Mesenchymal stem cell (in vitro differentiated cells and primary cell): ENCODE results near the gene THADA.
"Not testable (repeated sequence)": the region's sequence is repeated elsewhere in the genome, so short reads cannot be mapped to it uniquely, and the experiment has no call there.

Experiments
- DNase-seq: peaks from one replicate; pipeline ENCODE4 v3.0.0-alpha.2; 2013
- H2AFZ ChIP-seq: one replicate; pipeline ENCODE4 v1.6.1; 2013; ENCODE audit warnings: low read depth, mild to moderate bottlenecking, control low read depth, inconsistent platforms, low read length, moderate library complexity
- H2AK5ac ChIP-seq: 2 replicates; pipeline ENCODE4 v1.6.1; 2013; ENCODE audit warnings: low read length, moderate library complexity, mild to moderate bottlenecking, inconsistent platforms; ENCODE audit not compliant: severe bottlenecking
- H2BK120ac ChIP-seq: one replicate; pipeline ENCODE4 v1.6.1; 2013; ENCODE audit warnings: low read depth, mild to moderate bottlenecking, inconsistent platforms, low read length, moderate library complexity
- H2BK12ac ChIP-seq, 2 experiments: one replicate each; pipeline ENCODE4 v1.6.1; 2013; ENCODE audit warnings: inconsistent platforms in 2 of 2, low read length in 2 of 2, mild to moderate bottlenecking in 2 of 2, moderate library complexity in 2 of 2, control low read depth in 1 of 2
- H2BK15ac ChIP-seq: one replicate; pipeline ENCODE4 v1.6.1; 2013; ENCODE audit warnings: mild to moderate bottlenecking, low read depth, inconsistent platforms; ENCODE audit not compliant: poor library complexity, severe bottlenecking
- H2BK5ac ChIP-seq: 2 replicates; pipeline ENCODE4 v1.6.1; 2013; ENCODE audit warnings: low read depth, mild to moderate bottlenecking, low read length, control low read depth, inconsistent platforms; ENCODE audit not compliant: poor library complexity, severe bottlenecking
- H3K14ac ChIP-seq, 2 experiments: one replicate each; pipeline ENCODE4 v1.6.1; 2013; ENCODE audit warnings: inconsistent platforms in 2 of 2, low read length in 2 of 2, control low read depth in 1 of 2, mild to moderate bottlenecking in 1 of 2, moderate library complexity in 1 of 2
- H3K18ac ChIP-seq, 2 experiments: one replicate each; pipeline ENCODE4 v1.6.1; 2013; ENCODE audit warnings: inconsistent platforms in 2 of 2, low read length in 2 of 2, control low read depth in 1 of 2, low read depth in 1 of 2, mild to moderate bottlenecking in 1 of 2
- H3K23ac ChIP-seq, 2 experiments: one replicate each; pipeline ENCODE4 v1.6.1; 2013; ENCODE audit warnings: inconsistent platforms in 2 of 2, low read length in 2 of 2, mild to moderate bottlenecking in 2 of 2, moderate library complexity in 2 of 2, control low read depth in 1 of 2
- H3K27ac ChIP-seq: 2 replicates; pipeline ENCODE4 v1.5.1; 2013; ENCODE audit warnings: mild to moderate bottlenecking, moderate library complexity, low read length, control low read depth, inconsistent platforms; ENCODE audit not compliant: poor library complexity, severe bottlenecking
- H3K27me3 ChIP-seq, 2 experiments: 2 replicates each; pipeline versions ENCODE4 v1.6.1 to v1.7.0; 2013; ENCODE audit warnings: low read length in 2 of 2, mild to moderate bottlenecking in 2 of 2, moderate library complexity in 2 of 2, control low read depth in 1 of 2, inconsistent platforms in 1 of 2; ENCODE audit not compliant: control insufficient read depth in 1 of 2, insufficient read depth in 1 of 2
- H3K36me3 ChIP-seq, 2 experiments: 2 replicates each; pipeline versions ENCODE4 v1.6.1 to v1.7.0; 2013; ENCODE audit warnings: low read length in 2 of 2, control low read depth in 1 of 2, inconsistent platforms in 1 of 2, low read depth in 1 of 2, mild to moderate bottlenecking in 1 of 2; ENCODE audit not compliant: insufficient read depth in 2 of 2, control insufficient read depth in 1 of 2
- H3K4ac ChIP-seq, 2 experiments: one replicate each; pipeline ENCODE4 v1.6.1; 2013; ENCODE audit warnings: inconsistent platforms in 2 of 2, low read length in 2 of 2, mild to moderate bottlenecking in 2 of 2, moderate library complexity in 2 of 2, control low read depth in 1 of 2, low read depth in 1 of 2
- H3K4me1 ChIP-seq: 2 replicates; pipeline ENCODE4 v1.6.1; 2013; ENCODE audit warnings: low read depth, low read length, control low read depth; ENCODE audit not compliant: control insufficient read depth, insufficient read depth
- H3K4me2 ChIP-seq: 2 replicates; pipeline ENCODE4 v1.6.1; 2013; ENCODE audit warnings: low read length, mild to moderate bottlenecking, inconsistent platforms; ENCODE audit not compliant: poor library complexity, severe bottlenecking
- H3K4me3 ChIP-seq, 2 experiments: 2 replicates each; pipeline versions ENCODE4 v1.5.1 to v1.7.0; 2013; ENCODE audit warnings: low read length in 2 of 2, mild to moderate bottlenecking in 2 of 2, control low read depth in 1 of 2, low read depth in 1 of 2; ENCODE audit not compliant: insufficient read depth in 1 of 2
- H3K79me1 ChIP-seq: replicated peaks from 2 replicates; pipeline ENCODE4 v1.6.1; 2013; ENCODE audit warnings: mild to moderate bottlenecking, control low read depth, low read length, inconsistent platforms; ENCODE audit not compliant: poor library complexity, severe bottlenecking
- H3K9ac ChIP-seq: 2 replicates; pipeline ENCODE4 v1.7.0; 2013; ENCODE audit warnings: mild to moderate bottlenecking, low read length, moderate library complexity
- H3K9me3 ChIP-seq: 2 replicates; pipeline ENCODE4 v1.7.0; 2013; ENCODE audit warnings: mild to moderate bottlenecking, low read length; ENCODE audit not compliant: control insufficient read depth
- H4K8ac ChIP-seq: one replicate; pipeline ENCODE4 v1.6.1; 2013; ENCODE audit warnings: inconsistent platforms, mild to moderate bottlenecking, low read length, moderate library complexity
- H4K91ac ChIP-seq: one replicate; pipeline ENCODE4 v1.6.1; 2013; ENCODE audit warnings: mild to moderate bottlenecking, low read length, inconsistent platforms
- WGBS: methylation state at CpG from one replicate; pipeline ENCODE4 v1.1.7; 2013; ENCODE audit warnings: mixed read lengths; 5-methylcytosine and 5-hydroxymethylcytosine counted together

THADA gene

DNA sequence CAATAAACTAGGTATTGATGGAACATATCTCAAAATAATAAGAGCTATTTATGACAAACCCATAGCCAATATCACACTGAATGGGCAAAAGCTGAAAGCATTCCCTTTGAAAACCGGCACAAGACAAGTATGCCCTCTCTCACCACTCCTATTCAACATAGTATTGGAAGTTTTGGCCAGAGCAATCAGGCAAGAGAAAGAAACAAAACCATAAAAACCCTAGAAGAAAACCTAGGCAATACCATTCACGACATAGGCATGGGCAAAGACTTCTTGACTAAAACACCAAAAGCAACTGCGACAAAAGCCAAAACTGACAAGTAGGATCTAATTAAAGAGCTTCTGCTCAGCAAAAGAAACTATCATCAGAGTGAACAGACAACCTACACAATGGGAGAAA is 63.3 kb downstream of the THADA start:
- not testable (repeated sequence) for H3K79me1 ChIP-seq, H3K4ac ChIP-seq

DNA sequence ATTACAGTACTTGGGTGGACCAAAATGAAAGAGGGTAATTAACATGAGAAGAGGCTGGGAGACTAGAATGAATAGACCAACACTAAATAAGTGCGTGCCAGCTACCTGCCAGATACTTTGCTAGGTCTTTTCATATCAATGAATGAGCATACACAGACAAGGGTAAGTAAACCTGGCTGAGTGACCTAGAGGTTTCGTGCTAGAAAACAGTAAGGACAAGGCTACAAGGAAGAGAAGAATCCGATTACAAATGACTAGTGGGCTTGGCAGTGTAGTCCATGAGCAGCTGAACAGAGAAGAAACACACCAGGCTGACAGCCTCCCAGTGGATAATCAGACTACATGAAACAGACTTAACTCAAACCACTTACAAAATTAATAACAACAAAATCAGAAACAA is 64.6 kb downstream of the THADA start:
- Histone ChIP-seq H3K9me3 (no peaks in the 10 kb centered on the region), H2BK120ac (no peak overlapping the region), H3K4ac (no peak overlapping the region), H2BK15ac (no peak overlapping the region), H3K27ac (no peak overlapping the region), H3K36me3 (peaks cover 0 to 12% of the 10 kb centered on the region in 2 experiments), H2AFZ (no peak overlapping the region), H3K18ac (no peak overlapping the region), H3K14ac (no peak overlapping the region), H3K79me1 (no peaks in the 10 kb centered on the region), H2BK5ac (no peak overlapping the region), H4K8ac (no peak overlapping the region), H3K23ac (no peak overlapping the region), H3K27me3 (no peaks in the 10 kb centered on the region), H2BK12ac (no peak overlapping the region), H3K4me1 (no peaks in the 10 kb centered on the region), H2AK5ac (no peak overlapping the region), H3K4me2 (no peak overlapping the region), H3K9ac (no peak overlapping the region), H4K91ac (no peak overlapping the region), H3K4me3 (no peak overlapping the region)
- 100% methylated on average over 3 of the region's 3 CpGs for WGBS
- DNase-seq, result no peak

More for the DNA sequence above, 63.3 kb downstream of the THADA start:
- not testable (repeated sequence) for H4K91ac ChIP-seq, H3K23ac ChIP-seq, H3K27ac ChIP-seq, H2BK15ac ChIP-seq, H2BK12ac ChIP-seq, H2BK5ac ChIP-seq, H3K14ac ChIP-seq, H3K18ac ChIP-seq, H3K27me3 ChIP-seq, H4K8ac ChIP-seq, H2AFZ ChIP-seq, DNase-seq, H3K4me1 ChIP-seq, H2BK120ac ChIP-seq, H2AK5ac ChIP-seq, H3K4me2 ChIP-seq, H3K9ac ChIP-seq, H3K4me3 ChIP-seq, H3K9me3 ChIP-seq
- WGBS, result 97% methylated on average over 3 of the region's 3 CpGs
- peaks cover 0 to 14% of the 10 kb centered on the region in 2 experiments for H3K36me3 ChIP-seq

DNA sequence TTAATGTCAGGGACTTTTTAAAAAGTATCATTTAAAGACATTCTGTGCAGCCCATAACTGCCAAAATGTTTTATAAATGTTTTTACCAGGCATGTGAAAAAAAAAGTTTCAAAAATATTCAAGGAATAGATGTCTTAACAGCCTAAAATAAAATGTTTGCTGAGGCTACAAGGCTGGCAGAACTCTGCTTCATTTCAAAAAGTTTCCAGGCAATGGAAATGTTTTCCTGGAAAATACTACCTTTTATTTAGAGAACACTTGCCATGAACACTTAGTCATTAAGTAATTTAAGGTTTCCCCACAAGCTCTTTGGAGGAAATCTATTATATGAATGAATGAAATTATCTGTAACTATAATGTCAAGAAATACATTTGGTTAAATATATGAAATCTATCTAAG is 68.8 kb downstream of the THADA start:
- Histone ChIP-seq H4K91ac (no peak overlapping the region), H3K9me3 (no peaks in the 10 kb centered on the region), H4K8ac (no peak overlapping the region), H3K14ac (no peak overlapping the region), H2BK12ac (no peak overlapping the region), H3K4me2 (no peak overlapping the region), H3K27me3 (no peaks in the 10 kb centered on the region), H2AFZ (no peak overlapping the region), H3K36me3 (peaks cover 0 to 15% of the 10 kb centered on the region in 2 experiments), H3K4me3 (no peak overlapping the region), H2BK15ac (no peak overlapping the region), H3K18ac (no peak overlapping the region), H3K79me1 (no peaks in the 10 kb centered on the region), H2BK120ac (no peak overlapping the region), H3K4me1 (no peaks in the 10 kb centered on the region), H3K4ac (no peak overlapping the region), H2AK5ac (no peak overlapping the region), H2BK5ac (no peak overlapping the region), H3K27ac (no peak overlapping the region), H3K23ac (no peak overlapping the region), H3K9ac (no peak overlapping the region)
- no peak for DNase-seq

DNA sequence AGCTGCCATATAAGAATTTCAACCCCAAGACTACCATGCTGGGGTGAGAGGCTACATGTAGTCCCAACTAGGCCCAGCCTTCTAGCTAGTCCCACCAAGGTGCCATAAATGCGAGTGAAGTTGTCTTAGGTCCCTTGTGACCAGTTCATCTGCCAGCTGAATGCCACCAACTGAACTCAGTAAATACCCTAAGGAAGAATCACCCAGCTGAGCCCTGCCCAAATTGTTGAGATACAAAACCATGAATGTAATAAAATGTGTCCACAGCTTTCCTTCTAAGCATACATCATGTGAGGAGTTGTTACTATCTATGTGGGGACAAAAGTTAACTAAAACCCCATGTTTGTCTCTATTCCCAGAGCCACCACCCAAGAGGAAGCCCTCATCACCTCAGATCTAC is 70.3 kb downstream of the THADA start:
- Histone ChIP-seq H2BK5ac (no peak overlapping the region), H3K4me3 (peak overlapping the region in 1 of 2 experiments; percentile 4), H3K18ac (peak overlapping the region; percentile 5 to 29), H3K27ac (no peak overlapping the region), H2BK120ac (no peak overlapping the region), H3K23ac (no peak overlapping the region), H3K4ac (no peak overlapping the region), H2AFZ (no peak overlapping the region), H3K14ac (no peak overlapping the region), H3K4me1 (no peaks in the 10 kb centered on the region), H2BK15ac (peak overlapping the region; percentile 55), H3K4me2 (no peak overlapping the region), H3K36me3 (peaks cover 0 to 15% of the 10 kb centered on the region in 2 experiments), H3K9ac (no peak overlapping the region), H3K27me3 (no peaks in the 10 kb centered on the region), H4K91ac (no peak overlapping the region), H2AK5ac (no peak overlapping the region), H4K8ac (no peak overlapping the region), H3K79me1 (peaks cover 2% of the 10 kb centered on the region), H2BK12ac (peak overlapping the region; percentile 24 to 53), H3K9me3 (no peaks in the 10 kb centered on the region)
- no peak for DNase-seq
- 90% methylated on average over 1 of the region's 1 CpG for WGBS
